PC-3 (cell line): ENCODE data around the gene FLRT1. TPM values are rescaled to one million over a fixed set of nuclear protein-coding genes. Genes with fewer than 3 reads are reported as not detected.

Experiments used
- ATAC-seq: fragments of 200-7000 bp; cut with Tn5 transposase; 2 replicates; pipeline ENCODE4 v1.9.1; 2020; ENCODE audit warnings: mild to moderate bottlenecking, moderate library complexity
- BruUV-seq: library from RNA; stranded (reverse); fragments of 400-500 nt; replicated peaks from 2 replicates; lab custom pipeline; 2021; lab: Mats Ljungman, UMichigan
- CTCF ChIA-PET: fragments of 300-600 bp; sonication (Branson Sonifier 250); formaldehyde crosslinking; loops from one replicate; lab custom pipeline; 2022; ENCODE audit warnings: antibody characterized with exemption; lab: Charles Lee
- POLR2A ChIA-PET: fragments of 300-600 bp; sonication (Branson Sonifier 250); formaldehyde crosslinking; loops from one replicate; lab custom pipeline; 2022; ENCODE audit warnings: antibody characterized with exemption; ENCODE audit not compliant: unreplicated experiment; lab: Charles Lee
- DNase-seq: peaks from one replicate; pipeline ENCODE4 v3.0.0-alpha.2; 2015
- H2AFZ ChIP-seq: fragments of 300-600 bp; sonication (generic); 2 replicates; pipeline ENCODE4 v1.6.0; 2016; ENCODE audit warnings: antibody characterized with exemption, low read length
- H3F3A ChIP-seq: fragments of 300-600 bp; sonication (generic); one replicate; pipeline ENCODE4 v1.6.0; 2017; ENCODE audit warnings: antibody characterized with exemption, low read length, control low read depth, mild to moderate bottlenecking; ENCODE audit not compliant: unreplicated experiment
- H3K27ac ChIP-seq: fragments of 300-600 bp; sonication (generic); 2 replicates; pipeline ENCODE4 v1.5.1; 2016; ENCODE audit warnings: mild to moderate bottlenecking, low read length
- H3K27me3 ChIP-seq: fragments of 300-600 bp; sonication (generic); 2 replicates; pipeline ENCODE4 v1.6.1; 2016; ENCODE audit warnings: low read length, mixed read lengths
- H3K36me3 ChIP-seq: fragments of 300-600 bp; sonication (generic); 2 replicates; pipeline ENCODE4 v1.6.1; 2016; ENCODE audit warnings: low read depth, mixed run types, low read length, mixed read lengths
- H3K4me1 ChIP-seq: fragments of 300-600 bp; sonication (generic); 2 replicates; pipeline ENCODE4 v1.5.1; 2016; ENCODE audit warnings: low read length; ENCODE audit not compliant: insufficient read depth
- H3K4me2 ChIP-seq: fragments of 300-600 bp; sonication (generic); 2 replicates; pipeline ENCODE4 v1.6.0; 2016; ENCODE audit warnings: low read length
- H3K4me3 ChIP-seq: fragments of 300-600 bp; sonication (generic); 2 replicates; pipeline ENCODE4 v1.5.1; 2016; ENCODE audit warnings: mild to moderate bottlenecking, low read length, mixed read lengths
- H3K79me2 ChIP-seq: fragments of 300-600 bp; sonication (generic); 2 replicates; pipeline ENCODE4 v1.6.1; 2017; ENCODE audit warnings: low read length, mixed read lengths
- H3K9ac ChIP-seq: fragments of 300-600 bp; sonication (generic); 2 replicates; pipeline ENCODE4 v1.6.0; 2016; ENCODE audit warnings: mild to moderate bottlenecking, low read length
- H3K9me2 ChIP-seq: fragments of 300-600 bp; sonication (generic); replicated peaks from 2 replicates; pipeline ENCODE4 v1.6.1; 2016; ENCODE audit warnings: mixed run types, low read length, mixed read lengths
- H3K9me3 ChIP-seq: fragments of 300-600 bp; sonication (generic); 2 replicates; pipeline ENCODE4 v1.6.1; 2016; ENCODE audit warnings: low read length, mixed read lengths
- H4K20me1 ChIP-seq: fragments of 300-600 bp; sonication (generic); 2 replicates; pipeline ENCODE4 v1.6.1; 2016; ENCODE audit warnings: low read length, mixed read lengths
- CTCF ChIP-seq: fragments of 300-600 bp; sonication (generic); conservative IDR thresholded peaks from 2 replicates; pipeline ENCODE4 v1.5.1; 2017; ENCODE audit warnings: antibody characterized with exemption, low read depth, mild to moderate bottlenecking, low read length
- EZH2 ChIP-seq: fragments of 300-600 bp; sonication (generic); IDR thresholded peaks from one replicate; pipeline ENCODE4 v1.6.1; 2017; ENCODE audit warnings: antibody characterized with exemption, mild to moderate bottlenecking, low read length; ENCODE audit not compliant: unreplicated experiment
- EZH2phosphoT487 ChIP-seq: fragments of 300-600 bp; sonication (generic); IDR thresholded peaks from 2 replicates; pipeline ENCODE4 v1.6.1; 2018; ENCODE audit warnings: mild to moderate bottlenecking, antibody characterized with exemption, low read length, borderline replicate concordance
- intact Hi-C: fragments of 100-400 bp; cut with micrococcal nuclease; formaldehyde crosslinking; loops from 2 replicates; pipeline ENCODE4 v1.9.0; 2023
- total RNA-seq: library from RNA; depleted of rRNA; stranded (reverse); fragments of >200 nt; gene quantifications from 2 replicates; pipeline ENCODE4 v1.2.3, GENCODE V29; 2014

FLRT1 gene
- total RNA-seq, 1 experiment from 2014 or later = not detected

GRCh38 chr11:64020976-64021756 is 14.6 kb upstream of the FLRT1 start:
- CTCF ChIA-PET = no interaction called here
- DNase-seq = no peak
- Histone ChIP-seq H3K4me1 (no peaks in the 10 kb centered on the region), H3F3A (no peaks in the 10 kb centered on the region), H3K27me3 (no peaks in the 10 kb centered on the region), H2AFZ (no peak overlapping the region), H4K20me1 (no peaks in the 10 kb centered on the region), H3K36me3 (no peaks in the 10 kb centered on the region), H3K9ac (no peak overlapping the region), H3K79me2 (no peaks in the 10 kb centered on the region), H3K9me3 (no peaks in the 10 kb centered on the region), H3K4me3 (no peak overlapping the region), H3K4me2 (no peak overlapping the region), H3K27ac (no peak overlapping the region), H3K9me2 (no peaks in the 10 kb centered on the region)
- POLR2A ChIA-PET = interaction anchor here (0.6 kb wide), 1 partner anchor 135 kb away, joined by 8 read pairs; no protein-coding TSS in a partner anchor
- no peak for ATAC-seq
- intact Hi-C loops = no loop called here
- no peak for TF ChIP-seq CTCF
- no peak for TF ChIP-seq EZH2
- TF ChIP-seq EZH2phosphoT487 = no peak
- no TSS peak for BruUV-seq

GRCh38 chr11:64021757-64022093 is 14.0 kb upstream of the FLRT1 start:
- Histone ChIP-seq H2AFZ (no peak overlapping the region), H3K4me2 (no peak overlapping the region), H3K36me3 (no peaks in the 10 kb centered on the region), H3K27me3 (no peaks in the 10 kb centered on the region), H4K20me1 (no peaks in the 10 kb centered on the region), H3K27ac (no peak overlapping the region), H3K9me2 (no peaks in the 10 kb centered on the region), H3K9me3 (no peaks in the 10 kb centered on the region), H3K79me2 (no peaks in the 10 kb centered on the region), H3F3A (no peaks in the 10 kb centered on the region), H3K9ac (no peak overlapping the region), H3K4me1 (no peaks in the 10 kb centered on the region), H3K4me3 (no peak overlapping the region)
- CTCF ChIA-PET = no interaction called here
- POLR2A ChIA-PET = no interaction called here
- ATAC-seq (no peak), DNase-seq (no peak)
- TF ChIP-seq EZH2 = no peak
- no TSS peak for BruUV-seq
- intact Hi-C loops = no loop called here

GRCh38 chr11:64022125-64022784 is 13.5 kb upstream of the FLRT1 start:
- Histone ChIP-seq H3F3A (no peaks in the 10 kb centered on the region), H3K4me2 (no peak overlapping the region), H3K27me3 (no peaks in the 10 kb centered on the region), H2AFZ (no peak overlapping the region), H3K9ac (no peak overlapping the region), H3K4me1 (no peaks in the 10 kb centered on the region), H3K36me3 (no peaks in the 10 kb centered on the region), H3K79me2 (no peaks in the 10 kb centered on the region), H3K9me3 (no peaks in the 10 kb centered on the region), H3K27ac (no peak overlapping the region), H3K9me2 (no peaks in the 10 kb centered on the region), H3K4me3 (no peak overlapping the region), H4K20me1 (no peaks in the 10 kb centered on the region)
- ATAC-seq (no peak), DNase-seq (no peak)
- POLR2A ChIA-PET = no interaction called here
- no TSS peak for BruUV-seq
- intact Hi-C loops = no loop called here
- TF ChIP-seq CTCF = no peak
- no peak for TF ChIP-seq EZH2
- no peak for TF ChIP-seq EZH2phosphoT487
- CTCF ChIA-PET = no interaction called here
